ENCODE results near the gene CEBPA.
"Not testable (repeated sequence)": the region's sequence is repeated elsewhere in the genome, so short reads cannot be mapped to it uniquely, and the experiment has no call there.

The CEBPA gene

DNA sequence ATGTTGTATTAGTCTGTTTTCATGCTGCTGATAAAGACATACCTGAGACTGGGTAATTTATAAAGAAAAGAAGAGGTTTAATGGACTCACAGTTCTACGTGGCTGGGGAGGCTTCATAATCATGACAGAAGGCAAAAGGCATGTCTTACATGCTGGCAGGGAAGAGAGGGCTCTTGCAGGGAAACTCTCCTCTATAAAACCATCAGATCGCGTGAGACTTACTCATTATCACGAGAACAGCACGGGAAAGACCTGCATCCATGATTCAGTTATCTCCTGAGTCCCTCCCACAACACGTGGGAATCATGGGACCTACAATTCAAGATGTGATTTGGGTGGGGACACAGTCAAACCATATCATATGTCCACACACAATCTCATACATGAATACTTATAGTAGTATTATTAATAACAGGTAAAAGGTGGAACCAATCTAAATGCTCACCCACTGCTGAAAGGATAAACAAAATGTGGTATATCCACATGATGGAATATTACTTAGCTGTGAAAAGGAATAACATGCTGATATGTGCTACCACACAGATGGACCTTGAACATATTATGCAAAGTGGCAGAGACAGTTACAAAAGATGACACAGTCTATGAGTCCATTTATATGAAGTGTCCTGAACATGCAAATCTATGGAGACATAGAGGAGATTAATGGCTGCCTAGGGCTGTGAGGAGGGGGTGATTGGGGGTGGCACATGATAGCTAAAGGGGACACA, 20.9 kb upstream of the CEBPA start:
- no peak for DNase-seq

DNA sequence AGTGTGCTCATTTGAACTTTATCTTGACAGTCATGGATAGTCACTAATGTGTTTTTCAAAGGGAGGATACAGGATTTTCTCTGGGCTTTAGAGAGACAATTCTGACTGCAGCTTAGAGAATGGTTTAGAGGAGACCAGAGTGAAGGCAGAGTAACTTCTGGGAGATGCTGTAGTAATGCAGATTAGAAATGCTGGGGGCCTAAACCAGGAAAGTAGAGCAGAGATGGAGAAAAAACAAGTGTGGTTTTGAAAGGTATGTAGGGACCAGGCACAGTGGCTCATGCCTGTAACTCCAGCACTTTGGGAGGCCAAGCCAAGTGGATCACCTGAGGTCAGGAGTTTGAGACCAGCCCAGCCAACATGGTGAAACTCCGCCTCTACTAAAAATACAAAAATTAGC, 18.3 kb upstream of the CEBPA start:
- DNase-seq = no peak

DNA sequence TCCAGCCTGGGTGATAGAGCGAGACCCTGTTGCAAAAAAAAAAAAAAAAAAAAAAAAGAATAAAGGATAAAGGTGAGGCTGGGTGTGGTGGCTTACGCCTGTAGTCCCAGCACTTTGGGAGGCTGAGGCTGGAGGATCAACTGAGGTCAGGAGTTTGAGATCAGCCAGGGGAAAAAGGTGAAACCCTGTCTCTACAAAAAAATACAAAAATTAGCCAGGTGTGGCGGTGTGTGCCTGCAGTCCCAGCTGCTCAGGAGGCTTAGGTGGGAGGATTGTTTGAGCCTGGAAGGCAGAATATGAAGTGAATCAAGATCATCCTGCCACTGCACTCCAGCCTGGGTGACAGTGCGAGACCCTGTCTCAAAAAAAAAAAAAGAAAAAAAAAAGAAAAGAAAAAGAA, 15.7 kb upstream of the CEBPA start:
- not testable (repeated sequence) for DNase-seq

DNA sequence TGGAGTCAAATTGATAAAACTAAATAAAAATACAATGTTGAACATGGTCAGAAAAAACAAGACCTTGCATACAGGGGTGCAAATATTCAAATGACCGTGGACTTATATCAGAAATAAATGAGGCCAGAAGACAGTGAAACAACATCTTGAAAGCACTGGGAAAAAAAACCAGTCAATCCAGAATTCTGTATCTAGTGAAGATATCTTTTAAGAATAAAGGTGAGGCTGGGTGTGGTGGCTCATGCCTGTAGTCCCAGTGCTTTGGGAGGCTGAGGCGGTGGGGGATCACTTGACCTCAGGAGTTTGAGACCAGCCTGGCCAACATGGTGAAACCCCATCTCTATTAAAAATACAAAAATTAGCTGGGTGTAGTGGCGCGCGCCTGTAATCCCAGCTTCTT, 15.2 kb upstream of the CEBPA start:
- DNase-seq = no peak

DNA sequence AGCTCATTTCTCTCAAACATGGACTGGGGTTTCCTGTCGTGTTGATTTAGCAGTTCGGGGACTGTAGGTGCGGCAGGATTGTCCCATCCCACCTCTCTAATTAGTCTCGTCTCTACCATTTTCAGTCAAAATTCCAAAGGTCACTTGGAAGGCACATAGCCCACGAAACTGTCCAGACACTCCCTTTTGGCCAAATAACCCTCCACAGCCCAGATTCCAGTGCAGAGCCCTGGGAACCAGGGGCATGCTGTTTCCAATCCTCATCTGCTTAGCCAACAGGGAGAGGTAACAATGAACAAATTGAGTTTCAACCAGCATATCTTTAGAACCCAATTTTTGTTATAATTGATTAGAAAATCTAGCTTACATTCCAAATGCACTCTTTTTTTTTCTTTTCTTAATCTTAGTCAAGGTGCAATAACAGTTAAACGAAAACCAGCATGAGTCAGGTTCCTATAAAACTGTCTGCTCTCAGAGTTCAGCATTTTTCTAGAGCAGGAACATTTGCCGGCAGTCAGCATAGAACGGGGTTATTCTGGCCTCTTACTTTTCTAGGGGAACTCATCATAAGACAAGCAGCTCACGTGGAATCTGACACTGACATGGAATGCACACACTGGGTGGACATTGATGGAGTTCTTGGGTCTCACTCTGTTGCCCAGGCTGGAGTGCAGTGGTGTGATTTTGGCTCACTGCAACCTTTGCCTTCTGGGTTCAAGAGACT, 14.4 kb upstream of the CEBPA start:
- no peak for DNase-seq

DNA sequence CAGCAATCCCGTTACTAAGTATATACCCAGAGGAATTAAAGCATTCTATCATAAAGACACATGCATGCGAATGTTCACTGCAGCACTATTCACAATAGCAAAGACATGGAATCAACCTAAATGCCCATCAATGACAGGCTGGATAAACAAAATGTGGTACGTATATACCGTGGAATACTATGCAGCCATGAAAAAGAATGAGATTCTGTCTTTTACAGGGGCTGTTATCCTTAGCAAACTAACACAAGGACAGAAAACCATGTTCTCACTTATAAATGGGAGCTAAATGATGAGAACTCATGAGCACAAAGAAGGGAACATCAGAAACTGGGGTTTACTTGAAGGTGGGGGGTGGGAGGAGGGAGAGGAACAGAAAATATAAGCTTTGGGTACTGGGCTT, 10.5 kb upstream of the CEBPA start:
- DNase-seq = not testable (repeated sequence)

DNA sequence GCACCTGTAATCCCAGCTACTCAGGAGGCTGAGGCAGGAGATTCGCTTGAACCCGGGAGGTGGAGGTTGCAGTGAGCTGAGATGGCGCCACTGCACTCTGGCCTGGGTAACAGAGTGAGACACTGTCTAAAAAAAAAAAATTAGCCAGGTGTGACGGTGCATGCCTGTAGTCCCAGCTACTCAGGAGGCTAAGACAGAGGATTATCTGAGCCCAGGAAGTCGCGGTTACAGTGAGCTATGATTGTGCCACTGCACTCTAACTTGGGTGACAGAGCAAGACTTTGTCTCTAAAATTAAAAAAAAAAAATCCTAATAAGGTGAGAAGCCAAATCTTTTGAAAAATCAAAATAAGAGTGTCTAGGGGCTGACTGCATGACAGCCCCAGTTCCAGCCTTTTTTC, 9.7 kb upstream of the CEBPA start:
- DNase-seq = no peak

DNA sequence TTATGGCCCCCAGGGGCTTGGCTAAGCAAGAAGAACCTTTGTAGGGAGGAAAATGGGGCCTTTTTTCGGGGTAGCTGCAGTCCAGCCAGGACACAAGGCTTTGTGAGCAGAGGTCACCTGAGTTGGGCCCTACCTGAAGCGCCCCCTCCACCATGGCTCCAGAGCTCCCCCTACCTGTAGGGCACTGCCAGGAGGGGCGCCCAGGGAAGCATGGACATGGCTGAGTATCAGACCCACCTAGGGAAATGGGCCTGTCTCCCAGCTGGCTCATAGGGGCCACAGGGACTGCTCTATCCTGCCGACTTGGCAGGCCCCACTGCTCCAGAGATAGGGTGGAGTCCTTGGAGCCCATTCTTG, 9.0 kb upstream of the CEBPA start:
- no peak for DNase-seq

DNA sequence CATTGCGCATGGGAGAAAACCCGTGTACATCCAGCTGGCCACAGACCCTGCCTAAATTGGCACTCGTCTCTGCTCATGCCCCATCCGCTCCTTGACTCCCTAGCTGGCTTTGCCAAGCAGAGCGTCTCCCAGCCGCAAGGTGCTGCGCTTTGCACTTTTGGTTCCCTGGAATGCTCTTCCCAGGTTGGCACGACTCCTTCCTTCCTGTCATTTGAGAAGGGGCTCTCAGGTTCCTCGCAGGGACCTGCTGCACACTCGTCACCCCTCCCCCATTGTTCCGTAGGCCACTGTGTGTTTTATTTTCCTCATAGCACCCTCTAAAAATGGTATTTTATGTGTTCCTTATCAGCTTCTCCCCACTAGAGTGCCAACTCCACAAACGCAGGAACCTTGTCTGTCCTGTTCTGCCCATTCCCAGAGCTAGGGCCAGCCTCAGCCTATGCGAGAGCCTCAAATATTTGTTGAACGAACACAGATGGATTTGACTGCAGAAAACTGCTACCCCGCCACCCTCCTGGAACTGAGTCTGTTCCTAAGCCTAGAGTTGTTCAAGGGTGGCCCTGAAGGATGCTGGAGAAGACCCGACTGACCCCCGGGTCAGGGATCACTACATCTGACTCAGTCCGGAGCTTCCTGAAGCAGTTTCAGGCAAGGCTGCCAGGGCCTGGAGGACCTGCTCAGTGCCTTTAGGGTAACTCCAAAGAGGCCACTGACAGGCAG, 8.4 kb upstream of the CEBPA start:
- no peak for DNase-seq

DNA sequence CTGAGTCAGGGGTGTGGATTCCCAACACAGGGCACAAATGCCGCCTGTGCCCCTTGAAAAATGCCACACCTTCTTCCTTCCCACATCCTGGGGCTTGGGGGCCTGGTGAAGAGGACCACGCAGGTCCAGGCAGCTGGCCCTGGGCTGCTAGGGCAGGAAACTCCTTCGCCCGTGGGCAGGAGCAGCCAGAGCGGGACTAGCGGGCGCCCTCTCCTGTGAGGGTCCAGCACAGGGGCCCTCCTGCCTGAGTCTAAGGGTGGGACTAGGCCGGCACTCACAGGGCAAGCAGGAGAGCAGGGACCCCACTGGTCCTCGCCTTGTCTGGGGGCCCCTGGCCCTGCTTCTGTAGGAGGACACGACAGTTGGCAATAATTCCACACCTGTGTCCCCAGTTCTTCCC, 7.5 kb upstream of the CEBPA start:
- no peak for DNase-seq

DNA sequence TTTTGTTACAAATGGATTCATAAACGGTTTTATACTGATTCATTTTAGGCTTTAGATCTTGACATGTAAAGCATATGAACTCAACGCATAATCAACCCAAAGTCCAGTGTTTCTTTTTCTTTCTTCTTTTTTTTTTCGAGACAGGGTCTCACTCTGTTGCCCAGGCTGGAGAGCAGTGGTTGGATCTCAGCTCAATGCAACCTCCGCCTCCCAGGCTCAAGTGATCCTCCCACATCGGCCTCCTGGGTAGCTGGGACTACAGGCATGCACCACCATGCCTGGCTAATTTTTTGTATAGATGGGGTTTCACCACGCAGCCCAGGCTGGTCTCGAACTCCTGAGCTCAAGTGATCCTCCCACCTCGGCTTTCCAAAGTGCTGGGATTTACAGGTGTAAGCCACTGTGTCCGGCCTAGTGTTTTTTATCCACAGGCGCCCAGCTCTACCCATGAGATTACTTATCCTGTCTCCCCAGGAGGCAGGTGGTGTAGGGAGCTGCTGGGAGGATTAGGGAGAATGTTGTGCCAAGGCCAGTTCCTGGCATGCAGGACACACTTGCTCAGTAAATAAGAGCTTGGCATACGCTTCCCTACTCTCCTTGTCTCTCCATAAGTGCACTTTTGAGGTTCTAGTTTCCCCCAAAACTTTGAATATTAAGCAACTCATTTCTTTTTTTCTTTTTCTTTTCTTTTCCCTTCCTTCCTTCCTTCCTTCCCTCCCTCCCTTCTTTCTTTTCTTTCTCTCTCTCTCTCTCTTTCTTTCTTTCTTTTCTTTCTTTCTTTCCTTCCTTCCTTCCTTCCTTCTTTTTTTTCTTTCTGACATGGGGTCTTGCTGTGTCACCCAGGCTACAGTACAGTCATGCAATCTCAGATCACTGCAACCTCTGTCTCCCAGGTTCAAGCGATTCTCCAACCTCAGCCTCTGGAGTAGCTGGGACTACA, 4.8 kb upstream of the CEBPA start:
- DNase-seq = no peak

DNA sequence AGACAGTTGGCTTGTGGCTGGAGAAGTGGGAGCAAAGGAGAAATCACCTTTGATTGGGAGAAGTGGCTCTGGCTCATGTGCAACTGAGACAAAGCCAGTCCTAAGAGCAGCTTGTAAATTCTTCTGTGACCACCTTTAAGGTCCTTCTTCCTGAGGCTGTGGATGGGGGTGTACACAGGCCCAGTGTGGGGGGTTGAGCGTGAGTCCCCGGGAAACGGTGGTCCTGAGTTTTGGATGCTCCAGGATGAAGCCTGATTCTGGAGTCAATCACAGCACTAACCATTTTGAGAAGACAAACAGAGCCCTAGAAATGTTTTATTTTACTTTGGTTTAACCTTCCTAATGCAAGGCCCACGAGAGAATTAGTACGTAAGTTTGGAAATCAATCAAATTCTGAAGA, 3.9 kb upstream of the CEBPA start:
- DNase-seq = no peak

DNA sequence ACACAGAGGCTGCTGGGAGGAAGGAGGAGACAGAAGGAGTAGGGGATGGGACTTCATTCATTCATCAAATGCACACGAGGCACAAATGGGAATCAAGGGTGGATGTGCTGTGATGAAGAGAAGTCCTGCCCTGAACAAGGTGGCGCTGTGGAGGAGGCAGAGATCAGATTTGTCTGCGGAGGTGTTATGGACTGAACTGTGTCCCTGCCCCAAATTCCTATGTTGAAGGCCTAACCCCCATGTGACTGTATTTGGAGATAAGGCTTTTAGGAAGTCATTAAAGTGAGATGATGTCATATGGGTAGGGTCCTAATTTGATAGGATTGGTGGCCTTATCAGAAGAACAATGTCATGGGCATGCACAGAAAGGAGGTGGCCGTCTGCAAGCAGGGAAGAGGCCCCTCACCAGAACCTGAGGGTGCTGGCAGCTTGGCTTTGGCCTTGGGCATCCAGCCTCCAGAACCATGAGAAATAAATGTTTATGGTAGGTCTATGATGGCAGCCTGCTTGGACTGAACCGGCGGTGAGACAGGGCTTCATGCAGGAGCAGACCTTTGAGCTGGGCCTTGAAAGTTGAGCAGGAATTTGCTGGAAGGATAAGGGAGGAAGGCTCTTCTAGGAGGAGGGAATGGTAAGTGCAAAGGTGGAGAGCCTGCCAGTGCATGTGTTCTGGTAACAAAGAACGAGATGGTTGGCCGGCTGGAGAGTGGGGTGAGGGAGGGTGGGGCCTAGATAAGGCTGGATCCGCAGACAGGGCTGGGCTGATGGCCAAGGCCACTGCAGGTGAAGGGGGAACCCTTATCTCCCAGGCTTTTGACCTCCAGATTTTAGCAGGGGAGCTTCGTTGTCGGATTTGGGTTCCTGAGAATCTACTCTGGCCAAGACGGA, 2.7 kb upstream of the CEBPA start:
- DNase-seq = no peak

DNA sequence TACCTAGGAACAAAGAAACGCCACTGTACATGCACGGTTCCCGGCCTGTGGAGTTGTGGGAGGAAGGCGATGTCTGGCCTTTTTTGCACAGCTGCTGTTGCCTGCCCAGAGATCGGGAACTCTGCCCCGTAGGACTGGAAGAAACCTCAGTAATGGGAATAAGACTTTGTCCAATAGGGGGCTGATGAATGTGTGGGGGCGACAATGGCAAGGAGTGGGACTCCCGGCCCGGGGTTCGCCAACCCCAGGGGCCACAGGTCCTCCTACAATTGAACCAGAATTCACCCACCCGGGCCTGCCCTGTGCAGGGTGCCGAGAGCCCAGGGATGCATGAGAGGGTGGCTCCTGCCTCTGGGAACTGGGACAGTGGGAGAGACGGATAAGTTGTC, 2.0 kb upstream of the CEBPA start:
- DNase-seq = no peak

DNA sequence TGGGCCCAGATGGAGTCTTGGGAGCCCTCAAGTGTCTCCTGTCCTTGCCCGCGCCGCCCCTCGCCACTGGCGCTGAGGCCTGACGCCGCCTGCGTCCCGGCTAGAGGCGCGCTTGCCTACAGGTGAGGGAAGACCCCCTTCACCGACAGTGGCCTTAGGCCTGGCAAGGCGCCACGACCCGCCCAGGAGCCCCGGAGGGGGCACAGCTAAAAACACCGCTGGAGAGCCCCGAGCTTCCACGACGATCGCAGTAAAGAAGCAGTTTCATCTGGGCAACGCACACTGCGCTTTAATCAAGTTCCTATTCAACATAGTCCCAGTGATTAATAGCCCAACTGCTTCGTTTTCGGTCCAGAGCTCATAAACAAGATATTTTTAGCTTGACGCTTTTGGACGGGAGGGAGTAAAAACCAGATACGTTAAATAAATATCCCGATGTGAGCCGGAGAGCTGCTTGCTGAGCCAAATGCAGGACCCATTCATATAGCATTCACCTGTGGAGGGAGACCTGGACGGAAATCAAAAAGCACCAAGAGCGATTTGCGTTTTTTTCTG, 1.5 kb upstream of the CEBPA start:
- DNase-seq = no peak

DNA sequence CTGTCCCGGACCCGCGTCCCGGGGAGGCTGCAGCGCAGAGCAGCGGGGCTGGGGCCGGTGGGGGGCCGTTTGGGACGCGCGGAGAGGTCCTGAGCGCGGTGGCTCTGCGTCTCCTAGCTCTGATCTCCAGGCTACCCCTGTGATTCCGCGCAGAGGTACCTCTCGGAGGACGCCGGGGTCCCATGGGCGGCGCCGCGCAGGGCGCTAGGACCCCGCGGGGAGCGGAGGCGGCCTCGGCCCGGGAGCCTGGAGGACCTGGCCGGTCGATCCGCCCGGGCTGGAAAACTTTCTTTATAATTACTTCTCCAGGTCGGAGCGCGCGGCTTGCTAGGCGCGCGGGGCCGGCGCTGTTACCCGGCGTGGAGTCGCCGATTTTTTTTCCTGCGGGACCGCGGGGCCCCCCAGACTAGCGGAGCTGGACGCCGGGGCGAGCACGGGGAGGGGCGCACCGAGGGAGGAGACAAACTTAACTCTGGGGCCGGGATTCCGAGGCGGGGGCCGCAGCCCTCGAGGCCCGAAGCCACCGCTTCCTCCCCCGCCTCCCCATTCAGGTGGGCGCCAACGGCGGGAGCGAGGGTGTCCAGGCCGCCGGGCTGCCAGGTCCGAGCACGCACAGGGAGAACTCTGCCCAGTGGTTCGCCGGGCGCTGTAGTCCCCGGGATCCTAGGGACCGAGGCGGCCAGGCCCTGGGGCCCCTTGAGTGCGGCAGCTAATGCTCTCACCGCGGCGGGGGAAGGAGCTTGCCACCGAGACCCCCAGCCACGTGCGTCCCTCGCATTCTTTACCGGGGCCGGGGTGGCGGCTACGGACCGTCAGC, 848 bp upstream of the CEBPA start:
- DNase-seq = no peak

DNA sequence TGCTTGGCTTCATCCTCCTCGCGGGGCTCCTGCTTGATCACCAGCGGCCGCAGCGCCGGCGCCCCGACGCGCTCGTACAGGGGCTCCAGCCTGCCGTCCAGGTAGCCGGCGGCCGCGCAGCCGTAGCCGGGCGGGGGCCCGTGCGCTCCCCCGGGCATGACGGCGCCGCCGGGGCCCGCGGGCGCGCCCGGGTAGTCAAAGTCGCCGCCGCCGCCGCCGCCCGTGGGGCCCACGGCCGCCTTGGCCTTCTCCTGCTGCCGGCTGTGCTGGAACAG, 497 bp downstream of the CEBPA start:
- no peak for DNase-seq

DNA sequence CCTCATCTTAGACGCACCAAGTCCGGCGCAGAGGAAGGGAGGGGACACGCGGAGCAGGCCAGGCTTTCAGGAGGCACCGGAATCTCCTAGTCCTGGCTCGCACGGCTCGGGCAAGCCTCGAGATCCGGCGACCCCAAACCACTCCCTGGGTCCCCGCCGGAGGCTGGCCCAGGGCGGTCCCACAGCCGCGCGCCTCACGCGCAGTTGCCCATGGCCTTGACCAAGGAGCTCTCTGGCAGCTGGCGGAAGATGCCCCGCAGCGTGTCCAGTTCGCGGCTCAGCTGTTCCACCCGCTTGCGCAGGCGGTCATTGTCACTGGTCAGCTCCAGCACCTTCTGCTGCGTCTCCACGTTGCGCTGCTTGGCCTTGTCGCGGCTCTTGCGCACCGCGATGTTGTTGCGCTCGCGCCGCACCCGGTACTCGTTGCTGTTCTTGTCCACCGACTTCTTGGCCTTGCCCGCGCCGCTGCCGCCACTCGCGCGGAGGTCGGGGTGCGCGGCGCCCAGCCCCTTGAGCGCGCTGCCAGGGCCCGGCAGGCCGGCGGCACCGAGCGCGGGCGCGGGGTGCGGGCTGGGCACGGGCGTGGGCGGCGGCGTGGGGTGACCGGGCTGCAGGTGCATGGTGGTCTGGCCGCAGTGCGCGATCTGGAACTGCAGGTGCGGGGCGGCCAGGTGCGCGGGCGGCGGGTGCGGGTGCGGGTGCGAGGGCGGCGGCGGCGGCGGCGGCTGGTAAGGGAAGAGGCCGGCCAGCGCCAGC, 1.0 kb downstream of the CEBPA start:
- DNase-seq = no peak

DNA sequence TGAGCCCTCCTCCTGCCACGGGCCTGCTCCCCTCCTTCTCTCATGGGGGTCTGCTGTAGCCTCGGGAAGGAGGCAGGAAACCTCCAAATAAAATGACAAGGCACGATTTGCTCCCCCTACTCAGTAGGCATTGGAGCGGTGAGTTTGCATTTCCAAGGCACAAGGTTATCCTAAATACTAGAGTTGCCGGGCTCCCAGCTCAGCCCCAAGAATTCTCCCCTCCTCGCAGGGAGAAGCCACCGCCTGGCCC, 1.5 kb downstream of the CEBPA start:
- DNase-seq = no peak

DNA sequence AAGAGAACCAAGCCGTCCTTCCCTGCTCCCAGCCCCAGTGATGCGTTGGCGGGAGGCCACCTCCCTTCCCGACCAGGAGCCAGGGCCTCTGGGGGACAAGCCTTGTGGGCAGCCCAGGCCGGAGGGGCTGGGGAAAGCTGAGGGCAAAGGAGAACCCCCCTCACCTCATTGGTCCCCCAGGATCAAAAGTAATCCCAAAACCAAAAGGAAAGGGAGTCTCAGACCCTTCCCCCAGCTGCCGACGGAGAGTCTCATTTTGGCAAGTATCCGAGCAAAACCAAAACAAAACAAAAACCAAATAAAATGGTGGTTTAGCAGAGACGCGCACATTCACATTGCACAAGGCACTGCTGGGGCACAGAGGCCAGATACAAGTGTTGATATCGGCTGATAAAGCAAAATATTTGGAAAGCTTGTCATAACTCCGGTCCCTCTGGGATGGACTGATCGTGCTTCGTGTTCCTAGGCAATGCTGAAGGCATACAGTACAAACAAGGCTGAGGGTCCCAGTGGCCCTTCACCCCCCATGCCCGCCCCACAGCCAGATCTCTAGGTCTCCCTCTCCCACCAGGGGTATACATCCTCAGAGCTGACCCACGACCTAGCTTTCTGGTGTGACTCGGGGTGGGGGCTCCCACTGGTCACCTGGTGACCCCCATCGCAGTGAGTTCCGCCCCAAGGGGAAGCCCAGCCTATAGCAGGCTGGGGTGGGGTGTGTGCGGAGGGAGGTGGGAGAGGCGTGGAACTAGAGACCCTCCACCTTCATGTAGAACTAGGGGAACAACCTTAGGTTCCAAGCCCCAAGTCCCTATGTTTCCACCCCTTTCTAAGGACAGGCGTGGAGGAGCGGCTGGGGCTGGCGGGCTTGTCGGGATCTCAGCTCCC, 2.1 kb downstream of the CEBPA start:
- DNase-seq = no peak
